ENCODE results near the gene ZFAND6. TPM values are rescaled to one million over a fixed set of nuclear protein-coding genes. Genes with fewer than 3 reads are reported as not detected.

Gene ZFAND6
- polyA plus RNA-seq, 3 donors, result 41.6 to 106 (median 99.6) TPM

DNA sequence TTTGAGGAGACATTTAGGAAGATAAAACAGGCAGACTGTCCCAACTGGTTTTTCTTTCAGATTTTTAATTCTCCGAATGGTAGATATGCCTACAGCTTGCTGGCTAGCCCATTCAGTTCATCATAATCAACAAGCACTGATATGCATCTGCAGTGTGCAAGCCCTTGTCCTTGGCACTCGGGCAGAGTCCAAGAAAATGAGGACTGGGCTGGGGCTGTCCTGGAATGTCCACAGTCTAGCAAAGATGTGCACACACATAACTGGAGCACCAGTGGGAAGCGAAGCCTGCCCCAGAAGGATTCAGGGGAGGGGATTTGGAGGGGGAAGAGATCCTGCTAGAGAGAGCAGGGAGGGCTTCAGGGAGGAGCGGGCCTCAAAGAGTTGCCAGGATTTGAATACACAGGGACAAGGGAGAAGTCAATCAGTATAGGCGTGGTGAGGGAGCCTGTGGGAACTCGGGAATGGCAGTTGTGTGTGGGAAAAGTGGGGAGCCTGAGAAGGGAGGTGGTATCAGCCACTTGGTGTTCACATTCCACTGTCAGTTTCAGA lies 102.1 kb downstream of the ZFAND6 start:
- no peak overlapping the region for H3K4me2 ChIP-seq (replicated peaks; ENCODE audit: extremely low read depth, low read length, poor library complexity, severe bottlenecking)

DNA sequence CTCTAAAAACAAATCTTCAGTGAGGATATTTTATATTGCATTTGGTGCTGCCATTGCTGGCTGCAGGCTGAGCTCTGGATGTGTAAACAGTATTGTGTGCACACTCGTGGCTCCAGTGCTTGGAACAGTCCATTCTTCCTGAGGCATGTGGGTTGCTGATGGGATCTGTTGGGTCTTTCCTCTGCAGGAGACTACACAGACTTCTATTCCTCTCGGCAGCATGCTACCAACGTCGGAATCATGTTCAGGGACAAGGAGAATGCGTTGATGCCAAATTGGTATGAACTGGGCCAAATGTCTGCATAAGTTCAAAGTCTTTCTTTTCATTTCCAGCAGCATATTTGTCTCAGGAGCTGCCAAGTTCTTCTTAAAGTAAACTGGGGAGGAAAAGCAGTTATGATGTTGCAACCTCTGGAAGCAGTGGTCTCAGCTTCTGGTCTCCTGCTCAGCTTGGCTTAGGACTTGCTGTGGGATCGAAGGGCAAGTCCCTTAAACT lies 102.6 kb downstream of the ZFAND6 start:
- H2AFZ ChIP-seq (ENCODE audit: insufficient read depth, low read depth, low read length, poor library complexity, severe bottlenecking), result no peak overlapping the region
- peaks cover 0 to 5% (median 0%) of the 10 kb centered on the region in 3 donors for H3K27me3 Mint-ChIP-seq (ENCODE audit: low read depth in 3 of 3)
- peak overlapping the region in 3 of 7 donors; percentile 50 to 91 (median 85) for H3K27ac Mint-ChIP-seq
- no peak for DNase-seq
- H3K36me3 ChIP-seq (replicated peaks in 1 of 2; ENCODE audit: control insufficient read depth in 1 of 2, insufficient read depth in 2 of 2, low read length in 2 of 2), result peaks cover 0 to 28% of the 10 kb centered on the region in 2 donors
- H3K9ac ChIP-seq (ENCODE audit: insufficient read depth, low read length, poor library complexity, severe bottlenecking), result no peak overlapping the region
- H3K4me3 Mint-ChIP-seq, result no peak overlapping the region
- no peaks in the 10 kb centered on the region for H4K20me1 ChIP-seq (ENCODE audit: insufficient read depth, low read length)
- H3K4me3 ChIP-seq (replicated peaks in 1 of 3; ENCODE audit: low read depth in 2 of 3, low read length in 3 of 3), result no peak overlapping the region
- intact Hi-C loops (cut with micrococcal nuclease), result loop anchor here in 1 of 2 donors (5.0 kb wide), 1 partner anchor 105 kb away; the partner anchor contains the start of gene ZFAND6
- H3K4me1 Mint-ChIP-seq, result peaks cover 33% of the 10 kb centered on the region
- H3K36me3 Mint-ChIP-seq, result peaks cover 37 to 51% of the 10 kb centered on the region in 2 donors
- H3K27me3 ChIP-seq (ENCODE audit: control insufficient read depth in 2 of 2, insufficient read depth in 2 of 2, low read length in 2 of 2), result no peaks in the 10 kb centered on the region
- no peaks in the 10 kb centered on the region for H3K9me3 ChIP-seq (replicated peaks in 1 of 2; ENCODE audit: control insufficient read depth in 1 of 2, insufficient read depth in 1 of 2, low read length in 2 of 2)
- peaks cover 32 to 33% of the 10 kb centered on the region in 2 donors for H3K4me1 ChIP-seq (ENCODE audit: control insufficient read depth in 1 of 2, insufficient read depth in 2 of 2, low read length in 2 of 2)
- TF ChIP-seq, protein P1, sequence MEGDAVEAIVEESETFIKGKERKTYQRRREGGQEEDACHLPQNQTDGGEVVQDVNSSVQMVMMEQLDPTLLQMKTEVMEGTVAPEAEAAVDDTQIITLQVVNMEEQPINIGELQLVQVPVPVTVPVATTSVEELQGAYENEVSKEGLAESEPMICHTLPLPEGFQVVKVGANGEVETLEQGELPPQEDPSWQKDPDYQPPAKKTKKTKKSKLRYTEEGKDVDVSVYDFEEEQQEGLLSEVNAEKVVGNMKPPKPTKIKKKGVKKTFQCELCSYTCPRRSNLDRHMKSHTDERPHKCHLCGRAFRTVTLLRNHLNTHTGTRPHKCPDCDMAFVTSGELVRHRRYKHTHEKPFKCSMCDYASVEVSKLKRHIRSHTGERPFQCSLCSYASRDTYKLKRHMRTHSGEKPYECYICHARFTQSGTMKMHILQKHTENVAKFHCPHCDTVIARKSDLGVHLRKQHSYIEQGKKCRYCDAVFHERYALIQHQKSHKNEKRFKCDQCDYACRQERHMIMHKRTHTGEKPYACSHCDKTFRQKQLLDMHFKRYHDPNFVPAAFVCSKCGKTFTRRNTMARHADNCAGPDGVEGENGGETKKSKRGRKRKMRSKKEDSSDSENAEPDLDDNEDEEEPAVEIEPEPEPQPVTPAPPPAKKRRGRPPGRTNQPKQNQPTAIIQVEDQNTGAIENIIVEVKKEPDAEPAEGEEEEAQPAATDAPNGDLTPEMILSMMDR (IDR thresholded peaks at IDR 0.05), result no peak
- WGBS (ENCODE audit: insufficient coverage), result 0% methylated on average over 2 of the region's 6 CpGs
- H3K4me2 ChIP-seq (replicated peaks; ENCODE audit: extremely low read depth, low read length, poor library complexity, severe bottlenecking), result no peak overlapping the region
- H3K79me2 ChIP-seq (ENCODE audit: insufficient read depth, low read length), result peaks cover 3% of the 10 kb centered on the region
- peak overlapping the region in 1 of 2 donors; percentile 89 for H3K27ac ChIP-seq (ENCODE audit: low read depth in 1 of 2, low read length in 2 of 2)
- peaks cover 0 to 6% (median 1%) of the 10 kb centered on the region in 7 donors for H3K9me3 Mint-ChIP-seq

More for the DNA sequence above, 102.1 kb downstream of the ZFAND6 start:
- Mint-ChIP-seq H3K36me3 (peaks cover 37 to 49% of the 10 kb centered on the region in 2 donors), H3K4me3 (no peak overlapping the region), H3K27me3 (ENCODE audit: low read depth in 3 of 3) (peaks cover 0 to 3% (median 0%) of the 10 kb centered on the region in 3 donors), H3K27ac (peak overlapping the region; percentile 85 to 94 (median 91)), H3K4me1 (peaks cover 37% of the 10 kb centered on the region), H3K9me3 (peaks cover 0 to 6% (median 1%) of the 10 kb centered on the region in 7 donors)
- no peak for DNase-seq
- no peak overlapping the region for H3K9ac ChIP-seq (ENCODE audit: insufficient read depth, low read length, poor library complexity, severe bottlenecking)
- no peak overlapping the region for H3K4me3 ChIP-seq (replicated peaks in 1 of 3; ENCODE audit: low read depth in 2 of 3, low read length in 3 of 3)
- peak overlapping the region; percentile 79 to 89 for H3K27ac ChIP-seq (ENCODE audit: low read depth in 1 of 2, low read length in 2 of 2)
- 94% methylated on average over 6 of the region's 6 CpGs for WGBS (ENCODE audit: insufficient coverage)
- no peak overlapping the region for H2AFZ ChIP-seq (ENCODE audit: insufficient read depth, low read depth, low read length, poor library complexity, severe bottlenecking)
- peaks cover 7% of the 10 kb centered on the region for H3K79me2 ChIP-seq (ENCODE audit: insufficient read depth, low read length)
- no peaks in the 10 kb centered on the region for H4K20me1 ChIP-seq (ENCODE audit: insufficient read depth, low read length)
- no peaks in the 10 kb centered on the region for H3K27me3 ChIP-seq (ENCODE audit: control insufficient read depth in 2 of 2, insufficient read depth in 2 of 2, low read length in 2 of 2)
- H3K9me3 ChIP-seq (replicated peaks in 1 of 2; ENCODE audit: control insufficient read depth in 1 of 2, insufficient read depth in 1 of 2, low read length in 2 of 2), result no peaks in the 10 kb centered on the region
- H3K36me3 ChIP-seq (replicated peaks in 1 of 2; ENCODE audit: control insufficient read depth in 1 of 2, insufficient read depth in 2 of 2, low read length in 2 of 2), result peaks cover 0 to 28% of the 10 kb centered on the region in 2 donors
- TF ChIP-seq, protein P1 (IDR thresholded peaks at IDR 0.05), result no peak
- peaks cover 33 to 38% of the 10 kb centered on the region in 2 donors for H3K4me1 ChIP-seq (ENCODE audit: control insufficient read depth in 1 of 2, insufficient read depth in 2 of 2, low read length in 2 of 2)
- intact Hi-C loops (cut with micrococcal nuclease), result loop anchor here in 1 of 2 donors (5.0 kb wide), 1 partner anchor 104 kb away; the partner anchor contains the start of gene ZFAND6

Data from CD14-positive monocyte (primary cell).